CD4-positive, CD25-positive, alpha-beta regulatory T cell (primary cell): ENCODE measurements around the gene TUBB4A. TPM values are rescaled to one million over a fixed set of nuclear protein-coding genes. Genes with fewer than 3 reads are reported as not detected.

Experiments
- ATAC-seq, 2 donors: fragments of 150-1000 bp; cut with Tn5 transposase; one replicate each; pipeline ENCODE4 v1.10.0; 2021; ENCODE audit warnings: low read depth in 2 of 2, moderate number of reproducible peaks in 2 of 2, moderate library complexity in 1 of 2
- DNase-seq, 3 donors: peaks; one replicate each; pipeline versions ENCODE4 v3.0.0 to v3.0.0-alpha.2; 2012 to 2022; ENCODE audit warnings: mixed read lengths in 1 of 3
- H3K27ac ChIP-seq: one replicate; pipeline ENCODE4 v1.7.0; 2013; ENCODE audit warnings: mild to moderate bottlenecking, low read length; ENCODE audit not compliant: insufficient read depth, poor library complexity, severe bottlenecking
- H3K27me3 ChIP-seq: one replicate; pipeline ENCODE4 v1.7.0; 2013; ENCODE audit warnings: low read length; ENCODE audit not compliant: control insufficient read depth, insufficient read depth
- H3K36me3 ChIP-seq: one replicate; pipeline ENCODE4 v1.7.0; 2013; ENCODE audit warnings: mild to moderate bottlenecking, low read length, moderate library complexity; ENCODE audit not compliant: control insufficient read depth, insufficient read depth
- H3K4me1 ChIP-seq: 2 replicates; pipeline ENCODE4 v1.7.0; 2013; ENCODE audit warnings: mild to moderate bottlenecking, low read length; ENCODE audit not compliant: insufficient read depth, control insufficient read depth, poor library complexity, severe bottlenecking
- H3K4me3 ChIP-seq: one replicate; pipeline ENCODE4 v1.7.0; 2013; ENCODE audit warnings: low read depth, mild to moderate bottlenecking, low read length, moderate library complexity
- H3K9me3 ChIP-seq, 2 experiments: 1 replicate in 1 of 2; 2 replicates in 1 of 2; pipeline ENCODE4 v1.7.0; 2013; ENCODE audit warnings: low read length in 2 of 2, mild to moderate bottlenecking in 1 of 2, moderate library complexity in 1 of 2; ENCODE audit not compliant: control insufficient read depth in 2 of 2
- H3K27ac Mint-ChIP-seq, 3 donors: one replicate each; pipeline ENCODE4 v1.8.0; 2020 to 2022; ENCODE audit warnings: mild to moderate bottlenecking in 3 of 3, mixed read lengths in 3 of 3, moderate library complexity in 2 of 3
- H3K27me3 Mint-ChIP-seq: one replicate; pipeline ENCODE4 v1.8.0; 2022; ENCODE audit warnings: mild to moderate bottlenecking, mixed read lengths
- H3K36me3 Mint-ChIP-seq: one replicate; pipeline ENCODE4 v1.8.0; 2020; ENCODE audit warnings: mixed read lengths
- H3K4me1 Mint-ChIP-seq, 4 donors: one replicate each; pipeline ENCODE4 v1.8.0; 2020 to 2022; ENCODE audit warnings: mixed read lengths in 4 of 4, mild to moderate bottlenecking in 1 of 4
- H3K4me3 Mint-ChIP-seq, 4 donors: one replicate each; pipeline ENCODE4 v1.8.0; 2020 to 2022; ENCODE audit warnings: mild to moderate bottlenecking in 4 of 4, mixed read lengths in 4 of 4, moderate library complexity in 3 of 4
- H3K9me3 Mint-ChIP-seq, 7 donors: one replicate each; pipeline ENCODE4 v1.8.0; 2020 to 2022; ENCODE audit warnings: mixed read lengths in 7 of 7, mild to moderate bottlenecking in 3 of 7, moderate library complexity in 2 of 7
- polyA plus RNA-seq, 4 donors: library from polyadenylated mRNA; unstranded; fragments of 300-500 nt; fragmentation: Illumina TruSeq; gene quantifications; one replicate each; pipeline ENCODE4 v1.2.3, GENCODE V29; 2021
- total RNA-seq: library from RNA; stranded (reverse); gene quantifications from one replicate; pipeline ENCODE4 v1.2.3, GENCODE V29; 2022

Gene TUBB4A
- total and polyA plus RNA-seq, 5 donors from 2014 or later = 0.36 to 1.3 (median 1.0) TPM; not detected in 2

DNA sequence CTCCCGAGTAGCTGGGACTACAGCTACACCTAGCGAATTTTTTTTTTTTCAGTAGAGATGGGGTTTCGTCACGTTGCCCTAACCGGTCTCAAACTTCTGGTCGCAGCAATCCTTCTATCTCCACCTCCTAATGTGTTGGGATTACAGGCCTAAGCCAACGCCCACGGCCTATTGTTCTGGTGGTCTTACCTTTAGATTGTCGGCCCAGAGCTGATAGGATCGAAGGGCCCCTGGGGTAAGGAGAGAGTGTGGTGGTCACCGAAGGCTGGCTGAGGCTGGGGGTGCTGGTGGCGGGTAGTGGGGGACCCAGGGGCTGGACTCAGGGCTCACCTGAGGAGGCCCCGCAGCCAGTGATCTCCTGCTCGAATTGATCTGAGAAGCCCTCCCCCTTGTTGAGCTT is 31.0 kb downstream of the TUBB4A start:
- H3K4me1 ChIP-seq = no peaks in the 10 kb centered on the region
- ATAC-seq (no peak), DNase-seq (no peak)
- Mint-ChIP-seq H3K4me1 (peaks cover 0 to 7% (median 4%) of the 10 kb centered on the region in 4 donors), H3K9me3 (no peaks in the 10 kb centered on the region), H3K27ac (peak overlapping the region in 1 of 3 donors; percentile 69), H3K4me3 (no peak overlapping the region), H3K36me3 (peaks cover 32% of the 10 kb centered on the region), H3K27me3 (no peaks in the 10 kb centered on the region)
- no peaks in the 10 kb centered on the region for H3K9me3 ChIP-seq
- no peak overlapping the region for H3K4me3 ChIP-seq
- peaks cover 53% of the 10 kb centered on the region for H3K36me3 ChIP-seq
- no peak overlapping the region for H3K27ac ChIP-seq
- H3K27me3 ChIP-seq = no peaks in the 10 kb centered on the region

DNA sequence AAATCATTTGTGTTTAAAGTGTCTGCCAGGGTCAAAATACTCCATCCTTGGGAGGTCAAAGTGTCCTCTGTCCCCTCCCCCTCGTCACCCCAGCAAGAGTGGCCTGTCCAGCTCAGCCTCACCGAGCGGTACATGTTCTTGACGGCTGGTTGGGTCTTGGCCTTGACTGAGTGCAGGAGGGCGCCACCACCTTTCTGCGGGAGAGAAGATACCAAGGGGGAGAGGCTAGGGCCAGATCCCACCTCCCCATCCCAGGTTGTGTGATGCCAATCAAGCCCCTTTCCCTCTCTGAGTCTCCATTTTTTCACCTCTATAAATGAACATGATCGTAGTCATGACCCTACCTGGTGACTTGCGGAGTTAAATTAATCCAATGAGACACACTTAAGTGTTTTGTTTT is 31.9 kb downstream of the TUBB4A start:
- Histone ChIP-seq H3K36me3 (peaks cover 44% of the 10 kb centered on the region), H3K4me1 (no peaks in the 10 kb centered on the region), H3K9me3 (no peaks in the 10 kb centered on the region), H3K27me3 (no peaks in the 10 kb centered on the region), H3K27ac (no peak overlapping the region), H3K4me3 (no peak overlapping the region)
- Mint-ChIP-seq H3K9me3 (no peaks in the 10 kb centered on the region), H3K4me3 (no peak overlapping the region), H3K27me3 (no peaks in the 10 kb centered on the region), H3K4me1 (peaks cover 0 to 10% (median 4%) of the 10 kb centered on the region in 4 donors), H3K36me3 (peaks cover 32% of the 10 kb centered on the region), H3K27ac (peak overlapping the region in 1 of 3 donors; percentile 82)
- ATAC-seq (no peak), DNase-seq (no peak)

DNA sequence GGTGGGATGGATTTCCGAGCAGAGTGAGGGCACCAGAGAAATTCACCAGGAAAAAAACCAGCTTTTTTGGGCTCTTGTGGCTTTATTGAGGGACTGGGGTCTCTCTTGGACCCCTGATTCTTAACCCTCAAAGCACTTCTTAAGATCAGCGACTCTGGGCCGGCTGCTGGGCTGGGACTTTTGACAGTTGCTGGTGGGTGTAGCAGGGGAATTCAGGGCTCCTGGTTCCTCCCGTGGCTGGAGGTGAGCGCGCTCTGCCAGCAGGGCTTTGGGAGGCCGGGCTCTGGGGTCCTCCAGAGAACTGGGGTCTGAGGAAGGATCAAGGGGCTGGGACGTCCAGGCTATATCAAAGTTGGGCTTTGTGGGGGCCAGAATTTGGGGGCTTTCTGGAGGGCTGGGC is 34.7 kb downstream of the TUBB4A start:
- Mint-ChIP-seq H3K9me3 (no peaks in the 10 kb centered on the region), H3K36me3 (peaks cover 25% of the 10 kb centered on the region), H3K4me3 (no peak overlapping the region), H3K27ac (peak overlapping the region in 2 of 3 donors; percentile 12 to 17), H3K4me1 (peaks cover 0 to 21% (median 7%) of the 10 kb centered on the region in 4 donors), H3K27me3 (no peaks in the 10 kb centered on the region)
- Histone ChIP-seq H3K9me3 (no peaks in the 10 kb centered on the region), H3K27me3 (no peaks in the 10 kb centered on the region), H3K27ac (no peak overlapping the region), H3K4me1 (peaks cover 11% of the 10 kb centered on the region), H3K36me3 (peaks cover 30% of the 10 kb centered on the region), H3K4me3 (no peak overlapping the region)
- ATAC-seq = no peak
- DNase-seq = no peak

DNA sequence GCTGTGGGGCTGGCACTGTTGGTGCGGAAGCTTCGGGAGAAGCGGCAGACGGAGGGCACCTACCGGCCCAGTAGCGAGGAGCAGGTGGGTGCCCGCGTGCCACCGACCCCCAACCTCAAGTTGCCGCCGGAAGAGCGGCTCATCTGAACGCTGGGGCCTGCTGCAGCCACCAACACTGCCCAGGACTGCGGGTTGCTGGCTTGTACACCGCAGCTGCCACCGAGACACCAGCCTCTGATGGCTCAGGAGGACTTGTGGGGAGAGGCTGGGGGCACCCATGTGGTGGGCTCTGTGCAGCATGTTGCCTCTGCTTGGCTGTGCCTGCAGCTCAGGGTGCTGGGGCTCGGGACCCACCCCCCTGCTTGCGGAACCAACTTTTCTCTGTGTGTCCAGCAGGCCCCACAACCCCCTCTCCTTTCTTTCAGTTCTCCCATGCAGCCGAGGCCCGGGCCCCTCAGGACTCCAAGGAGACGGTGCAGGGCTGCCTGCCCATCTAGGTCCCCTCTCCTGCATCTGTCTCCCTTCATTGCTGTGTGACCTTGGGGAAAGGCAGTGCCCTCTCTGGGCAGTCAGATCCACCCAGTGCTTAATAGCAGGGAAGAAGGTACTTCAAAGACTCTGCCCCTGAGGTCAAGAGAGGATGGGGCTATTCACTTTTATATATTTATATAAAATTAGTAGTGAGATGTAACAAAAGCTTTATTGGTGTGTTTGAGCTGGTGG is 35.4 kb downstream of the TUBB4A start:
- Mint-ChIP-seq H3K4me1 (peaks cover 0 to 26% (median 9%) of the 10 kb centered on the region in 4 donors), H3K27ac (no peak overlapping the region), H3K9me3 (no peaks in the 10 kb centered on the region), H3K27me3 (no peaks in the 10 kb centered on the region), H3K4me3 (no peak overlapping the region), H3K36me3 (peaks cover 25% of the 10 kb centered on the region)
- DNase-seq = no peak
- Histone ChIP-seq H3K4me1 (peaks cover 11% of the 10 kb centered on the region), H3K4me3 (no peak overlapping the region), H3K27me3 (no peaks in the 10 kb centered on the region), H3K36me3 (peaks cover 30% of the 10 kb centered on the region), H3K27ac (no peak overlapping the region), H3K9me3 (no peaks in the 10 kb centered on the region)
- peak in 1 of 2 donors; percentile 14 for ATAC-seq

DNA sequence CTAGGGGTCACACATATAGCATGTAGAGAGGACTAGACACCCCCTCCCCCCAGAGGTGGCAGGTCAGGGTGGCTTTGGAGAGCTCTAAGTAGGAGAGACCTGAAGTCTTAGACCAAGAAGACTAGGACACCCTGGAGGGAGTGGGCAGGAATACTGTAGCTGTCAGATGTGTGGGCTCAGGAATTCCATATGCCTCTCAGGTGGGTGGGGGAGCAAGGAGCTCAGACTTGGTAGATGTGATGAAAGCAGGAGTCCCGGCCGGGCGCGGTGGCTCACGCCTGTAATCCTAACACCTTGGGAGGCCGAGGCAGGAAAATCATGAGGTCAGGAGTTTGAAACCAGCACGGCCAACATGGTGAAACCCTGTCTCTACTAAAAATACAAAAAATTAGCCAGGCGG is 36.4 kb downstream of the TUBB4A start:
- no peaks in the 10 kb centered on the region for H3K27me3 Mint-ChIP-seq
- no peaks in the 10 kb centered on the region for H3K9me3 Mint-ChIP-seq
- Histone ChIP-seq H3K9me3 (no peaks in the 10 kb centered on the region), H3K4me1 (peaks cover 15% of the 10 kb centered on the region), H3K36me3 (peaks cover 24% of the 10 kb centered on the region), H3K27ac (peak overlapping the region; percentile 47), H3K27me3 (no peaks in the 10 kb centered on the region), H3K4me3 (no peak overlapping the region)
- H3K27ac Mint-ChIP-seq = peak overlapping the region in 1 of 3 donors; percentile 78
- H3K36me3 Mint-ChIP-seq = peaks cover 21% of the 10 kb centered on the region
- no peak for DNase-seq
- H3K4me1 Mint-ChIP-seq = peaks cover 0 to 28% (median 10%) of the 10 kb centered on the region in 4 donors
- no peak for ATAC-seq
- H3K4me3 Mint-ChIP-seq = peak overlapping the region in 1 of 4 donors; percentile 28

DNA sequence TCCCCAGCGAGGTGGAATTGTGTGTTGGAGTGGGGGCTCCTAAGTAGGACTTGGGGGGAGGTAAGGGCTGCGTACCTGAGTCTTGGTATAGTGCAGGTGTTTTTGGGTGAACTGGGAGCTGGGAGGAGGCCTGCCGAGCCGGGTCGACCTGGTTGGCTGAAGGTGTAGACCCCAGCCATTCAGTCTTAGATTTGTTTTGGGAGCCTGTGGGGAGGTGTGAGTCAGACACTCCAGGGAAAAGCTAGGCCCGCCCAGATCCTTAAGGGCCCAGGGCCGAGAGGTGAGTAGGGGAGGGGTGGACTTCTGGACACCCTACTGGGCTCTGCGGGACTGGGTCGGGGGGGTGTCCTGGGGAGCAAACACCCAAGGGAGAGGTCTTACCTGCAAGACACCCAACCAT is 37.1 kb downstream of the TUBB4A start:
- no peak overlapping the region for H3K4me3 ChIP-seq
- DNase-seq (no peak), ATAC-seq (no peak)
- Mint-ChIP-seq H3K27ac (peak overlapping the region; percentile 76 to 89 (median 78)), H3K27me3 (no peaks in the 10 kb centered on the region), H3K4me3 (peak overlapping the region in 2 of 4 donors; percentile 37 to 77), H3K36me3 (peaks cover 19% of the 10 kb centered on the region), H3K9me3 (peaks cover 0 to under 1% (median 0%) of the 10 kb centered on the region in 7 donors), H3K4me1 (peaks cover 3 to 30% (median 14%) of the 10 kb centered on the region in 4 donors)
- peaks cover 20% of the 10 kb centered on the region for H3K36me3 ChIP-seq
- no peaks in the 10 kb centered on the region for H3K9me3 ChIP-seq
- peaks cover 19% of the 10 kb centered on the region for H3K4me1 ChIP-seq
- H3K27me3 ChIP-seq = no peaks in the 10 kb centered on the region
- no peak overlapping the region for H3K27ac ChIP-seq

DNA sequence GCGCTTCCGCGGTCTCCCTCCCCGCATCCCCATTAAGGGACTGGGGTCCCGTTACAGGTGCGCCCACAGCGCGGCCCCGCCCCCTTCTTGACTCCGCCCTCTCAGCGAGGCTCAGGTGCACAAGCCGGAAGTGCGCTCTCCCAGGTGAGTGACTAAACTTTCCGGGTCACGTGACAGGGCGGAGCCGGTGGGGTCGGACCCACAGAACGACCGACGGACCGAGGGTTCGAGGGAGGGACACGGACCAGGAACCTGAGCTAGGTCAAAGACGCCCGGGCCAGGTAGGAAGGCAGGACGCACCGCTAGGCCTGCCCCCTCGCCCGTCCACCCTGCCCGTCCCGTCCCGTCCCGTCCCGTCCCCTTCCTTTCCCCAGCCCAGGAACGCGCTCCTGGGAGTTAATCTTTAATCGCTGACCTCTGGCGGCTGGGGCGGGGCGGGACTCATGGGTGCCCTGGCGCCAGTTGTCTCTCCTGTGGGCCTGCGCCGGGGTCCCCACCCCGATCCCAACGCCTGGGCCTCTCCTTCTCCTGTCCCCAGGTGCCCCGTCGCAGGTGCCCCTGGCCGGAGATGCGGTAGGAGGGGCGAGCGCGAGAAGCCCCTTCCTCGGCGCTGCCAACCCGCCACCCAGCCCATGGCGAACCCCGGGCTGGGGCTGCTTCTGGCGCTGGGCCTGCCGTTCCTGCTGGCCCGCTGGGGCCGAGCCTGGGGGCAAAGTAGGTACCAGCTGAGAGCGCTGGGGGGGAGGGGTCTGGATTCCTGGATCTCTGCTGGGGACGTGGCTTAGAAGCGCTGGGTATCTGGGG is 37.8 kb downstream of the TUBB4A start, which contains the start of gene CRB3:
Gene CRB3 (plus strand): TSS at position 202 of the 804 bp plus-strand sequence. CDS start 431 bp downstream, at position 633.
- Histone ChIP-seq H3K9me3 (no peaks in the 10 kb centered on the region), H3K27ac (peak within 1 kb of the TSS; percentile 14), H3K4me1 (peaks cover 22% of the 10 kb centered on the region), H3K36me3 (peaks cover 15% of the 10 kb centered on the region), H3K4me3 (no peak within 1 kb of the TSS), H3K27me3 (no peaks in the 10 kb centered on the region)
- no peaks in the 10 kb centered on the region for H3K27me3 Mint-ChIP-seq
- ATAC-seq (no peak), DNase-seq (peak; percentile 30 to 49 (median 44))
- peaks cover 15% of the 10 kb centered on the region for H3K36me3 Mint-ChIP-seq
- H3K4me1 Mint-ChIP-seq = peaks cover 4 to 32% (median 17%) of the 10 kb centered on the region in 4 donors
- H3K27ac Mint-ChIP-seq = peak within 1 kb of the TSS; percentile 76 to 89 (median 78)
- H3K4me3 Mint-ChIP-seq = peak within 1 kb of the TSS; percentile 32 to 81 (median 74)
- peaks cover 0 to 1% (median 0%) of the 10 kb centered on the region in 7 donors for H3K9me3 Mint-ChIP-seq
